Measurements from ENCODE around the gene MATCAP1.

DNA sequence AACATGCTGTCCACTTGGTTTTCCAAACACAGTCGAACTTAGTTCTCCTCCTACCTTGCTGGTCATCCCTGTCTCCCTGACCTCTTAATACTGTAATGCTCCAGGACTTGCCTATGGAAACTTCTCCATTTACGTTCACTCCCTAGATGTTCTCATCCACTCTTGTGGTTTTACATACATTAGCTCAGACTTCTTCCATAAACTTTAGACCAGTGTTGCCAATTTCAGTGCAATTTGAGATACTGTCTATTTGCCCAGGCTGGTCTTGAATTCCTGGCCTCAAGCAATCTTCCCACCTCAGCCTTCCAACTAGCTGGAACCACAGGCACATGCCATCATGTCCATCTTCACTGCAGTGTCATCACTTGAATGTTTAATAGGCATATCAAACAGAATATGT, 1.5 kb downstream of the MATCAP1 start:
- TF ChIP-seq GABPA (IDR thresholded peaks at IDR 0.05; ENCODE audit: low read depth) (no peak), POLR2AphosphoS5 (IDR thresholded peaks at IDR 0.05; ENCODE audit: low read depth, low read length) (no peak), RAD21 (IDR thresholded peaks at IDR 0.05; ENCODE audit: low read length) (no peak), EP300 (IDR thresholded peaks at IDR 0.05; ENCODE audit: borderline replicate concordance in 1 of 2, low read depth in 1 of 2, low read length in 1 of 2) (no peak), SIN3A (IDR thresholded peaks at IDR 0.05; ENCODE audit: borderline replicate concordance, low read depth, low read length) (no peak), NRF1 (IDR thresholded peaks at IDR 0.05; ENCODE audit: low read depth, low read length) (no peak), SMC3 (IDR thresholded peaks at IDR 0.05; ENCODE audit: low read depth, low read length) (no peak), JUND (IDR thresholded peaks at IDR 0.05) (no peak), TCF12 (IDR thresholded peaks at IDR 0.05) (no peak)
- TF ChIP-seq, protein P1, sequence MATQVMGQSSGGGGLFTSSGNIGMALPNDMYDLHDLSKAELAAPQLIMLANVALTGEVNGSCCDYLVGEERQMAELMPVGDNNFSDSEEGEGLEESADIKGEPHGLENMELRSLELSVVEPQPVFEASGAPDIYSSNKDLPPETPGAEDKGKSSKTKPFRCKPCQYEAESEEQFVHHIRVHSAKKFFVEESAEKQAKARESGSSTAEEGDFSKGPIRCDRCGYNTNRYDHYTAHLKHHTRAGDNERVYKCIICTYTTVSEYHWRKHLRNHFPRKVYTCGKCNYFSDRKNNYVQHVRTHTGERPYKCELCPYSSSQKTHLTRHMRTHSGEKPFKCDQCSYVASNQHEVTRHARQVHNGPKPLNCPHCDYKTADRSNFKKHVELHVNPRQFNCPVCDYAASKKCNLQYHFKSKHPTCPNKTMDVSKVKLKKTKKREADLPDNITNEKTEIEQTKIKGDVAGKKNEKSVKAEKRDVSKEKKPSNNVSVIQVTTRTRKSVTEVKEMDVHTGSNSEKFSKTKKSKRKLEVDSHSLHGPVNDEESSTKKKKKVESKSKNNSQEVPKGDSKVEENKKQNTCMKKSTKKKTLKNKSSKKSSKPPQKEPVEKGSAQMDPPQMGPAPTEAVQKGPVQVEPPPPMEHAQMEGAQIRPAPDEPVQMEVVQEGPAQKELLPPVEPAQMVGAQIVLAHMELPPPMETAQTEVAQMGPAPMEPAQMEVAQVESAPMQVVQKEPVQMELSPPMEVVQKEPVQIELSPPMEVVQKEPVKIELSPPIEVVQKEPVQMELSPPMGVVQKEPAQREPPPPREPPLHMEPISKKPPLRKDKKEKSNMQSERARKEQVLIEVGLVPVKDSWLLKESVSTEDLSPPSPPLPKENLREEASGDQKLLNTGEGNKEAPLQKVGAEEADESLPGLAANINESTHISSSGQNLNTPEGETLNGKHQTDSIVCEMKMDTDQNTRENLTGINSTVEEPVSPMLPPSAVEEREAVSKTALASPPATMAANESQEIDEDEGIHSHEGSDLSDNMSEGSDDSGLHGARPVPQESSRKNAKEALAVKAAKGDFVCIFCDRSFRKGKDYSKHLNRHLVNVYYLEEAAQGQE (IDR thresholded peaks at IDR 0.05; ENCODE audit: low read depth, low read length), result no peak
- TF ChIP-seq, protein P2, sequence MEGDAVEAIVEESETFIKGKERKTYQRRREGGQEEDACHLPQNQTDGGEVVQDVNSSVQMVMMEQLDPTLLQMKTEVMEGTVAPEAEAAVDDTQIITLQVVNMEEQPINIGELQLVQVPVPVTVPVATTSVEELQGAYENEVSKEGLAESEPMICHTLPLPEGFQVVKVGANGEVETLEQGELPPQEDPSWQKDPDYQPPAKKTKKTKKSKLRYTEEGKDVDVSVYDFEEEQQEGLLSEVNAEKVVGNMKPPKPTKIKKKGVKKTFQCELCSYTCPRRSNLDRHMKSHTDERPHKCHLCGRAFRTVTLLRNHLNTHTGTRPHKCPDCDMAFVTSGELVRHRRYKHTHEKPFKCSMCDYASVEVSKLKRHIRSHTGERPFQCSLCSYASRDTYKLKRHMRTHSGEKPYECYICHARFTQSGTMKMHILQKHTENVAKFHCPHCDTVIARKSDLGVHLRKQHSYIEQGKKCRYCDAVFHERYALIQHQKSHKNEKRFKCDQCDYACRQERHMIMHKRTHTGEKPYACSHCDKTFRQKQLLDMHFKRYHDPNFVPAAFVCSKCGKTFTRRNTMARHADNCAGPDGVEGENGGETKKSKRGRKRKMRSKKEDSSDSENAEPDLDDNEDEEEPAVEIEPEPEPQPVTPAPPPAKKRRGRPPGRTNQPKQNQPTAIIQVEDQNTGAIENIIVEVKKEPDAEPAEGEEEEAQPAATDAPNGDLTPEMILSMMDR (IDR thresholded peaks at IDR 0.05), result no peak
- TF ChIP-seq, protein P3, sequence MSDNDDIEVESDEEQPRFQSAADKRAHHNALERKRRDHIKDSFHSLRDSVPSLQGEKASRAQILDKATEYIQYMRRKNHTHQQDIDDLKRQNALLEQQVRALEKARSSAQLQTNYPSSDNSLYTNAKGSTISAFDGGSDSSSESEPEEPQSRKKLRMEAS (IDR thresholded peaks at IDR 0.05; ENCODE audit: low read depth), result no peak
- TF ChIP-seq, protein P4, sequence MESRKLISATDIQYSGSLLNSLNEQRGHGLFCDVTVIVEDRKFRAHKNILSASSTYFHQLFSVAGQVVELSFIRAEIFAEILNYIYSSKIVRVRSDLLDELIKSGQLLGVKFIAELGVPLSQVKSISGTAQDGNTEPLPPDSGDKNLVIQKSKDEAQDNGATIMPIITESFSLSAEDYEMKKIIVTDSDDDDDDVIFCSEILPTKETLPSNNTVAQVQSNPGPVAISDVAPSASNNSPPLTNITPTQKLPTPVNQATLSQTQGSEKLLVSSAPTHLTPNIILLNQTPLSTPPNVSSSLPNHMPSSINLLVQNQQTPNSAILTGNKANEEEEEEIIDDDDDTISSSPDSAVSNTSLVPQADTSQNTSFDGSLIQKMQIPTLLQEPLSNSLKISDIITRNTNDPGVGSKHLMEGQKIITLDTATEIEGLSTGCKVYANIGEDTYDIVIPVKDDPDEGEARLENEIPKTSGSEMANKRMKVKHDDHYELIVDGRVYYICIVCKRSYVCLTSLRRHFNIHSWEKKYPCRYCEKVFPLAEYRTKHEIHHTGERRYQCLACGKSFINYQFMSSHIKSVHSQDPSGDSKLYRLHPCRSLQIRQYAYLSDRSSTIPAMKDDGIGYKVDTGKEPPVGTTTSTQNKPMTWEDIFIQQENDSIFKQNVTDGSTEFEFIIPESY (IDR thresholded peaks at IDR 0.05; ENCODE audit: borderline replicate concordance, low read depth), result no peak
- TF ChIP-seq, protein P5, sequence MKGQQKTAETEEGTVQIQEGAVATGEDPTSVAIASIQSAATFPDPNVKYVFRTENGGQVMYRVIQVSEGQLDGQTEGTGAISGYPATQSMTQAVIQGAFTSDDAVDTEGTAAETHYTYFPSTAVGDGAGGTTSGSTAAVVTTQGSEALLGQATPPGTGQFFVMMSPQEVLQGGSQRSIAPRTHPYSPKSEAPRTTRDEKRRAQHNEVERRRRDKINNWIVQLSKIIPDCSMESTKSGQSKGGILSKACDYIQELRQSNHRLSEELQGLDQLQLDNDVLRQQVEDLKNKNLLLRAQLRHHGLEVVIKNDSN (IDR thresholded peaks at IDR 0.05; ENCODE audit: borderline replicate concordance, low read depth), result no peak

All from SK-N-SH (cell line).